ENCODE results near the gene LPIN2.
"Not testable (repeated sequence)": the region's sequence is repeated elsewhere in the genome, so short reads cannot be mapped to it uniquely, and the experiment has no call there.

LPIN2 gene

GRCh38 chr18:3046216-3046808, 33.4 kb upstream of the LPIN2 start:
- no peak for DNase-seq (ENCODE audit: low read depth in 3 of 3, low spot score in 1 of 3)

GRCh38 chr18:3044931-3045698, 32.2 kb upstream of the LPIN2 start:
- DNase-seq (ENCODE audit: low read depth in 3 of 3, low spot score in 1 of 3) = no peak

- DNase-seq (ENCODE audit: low read depth in 3 of 3, low spot score in 1 of 3) = no peak
Observed at GRCh38 chr18:3042379-3042778, 29.4 kb upstream of the LPIN2 start.

GRCh38 chr18:3041843-3042242, 28.9 kb upstream of the LPIN2 start:
- no peak for DNase-seq (ENCODE audit: low read depth in 3 of 3, low spot score in 1 of 3)

GRCh38 chr18:3040881-3041280, 27.9 kb upstream of the LPIN2 start:
- DNase-seq (ENCODE audit: low read depth in 3 of 3, low spot score in 1 of 3) = no peak

GRCh38 chr18:3040173-3040572, 27.2 kb upstream of the LPIN2 start:
- no peak for DNase-seq (ENCODE audit: low read depth in 3 of 3, low spot score in 1 of 3)

- DNase-seq (ENCODE audit: low read depth in 3 of 3, low spot score in 1 of 3) = no peak
Observed at GRCh38 chr18:3037423-3037915, 24.5 kb upstream of the LPIN2 start.

- DNase-seq (ENCODE audit: low read depth in 3 of 3, low spot score in 1 of 3) = no peak
Observed at GRCh38 chr18:3036108-3036507, 23.2 kb upstream of the LPIN2 start.

- no peak for DNase-seq (ENCODE audit: low read depth in 3 of 3, low spot score in 1 of 3)
Observed at GRCh38 chr18:3035635-3036034, 22.7 kb upstream of the LPIN2 start.

- no peak for DNase-seq (ENCODE audit: low read depth in 3 of 3, low spot score in 1 of 3)
Observed at GRCh38 chr18:3032721-3033120, 19.8 kb upstream of the LPIN2 start.

GRCh38 chr18:3029215-3029952, 16.4 kb upstream of the LPIN2 start:
- no peak for DNase-seq (ENCODE audit: low read depth in 3 of 3, low spot score in 1 of 3)

- not testable (repeated sequence) for DNase-seq (ENCODE audit: low read depth in 3 of 3, low spot score in 1 of 3)
Observed at GRCh38 chr18:3028115-3028514, 15.2 kb upstream of the LPIN2 start.

GRCh38 chr18:3027370-3027891, 14.5 kb upstream of the LPIN2 start:
- DNase-seq (ENCODE audit: low read depth in 3 of 3, low spot score in 1 of 3) = no peak

- no peak for DNase-seq (ENCODE audit: low read depth in 3 of 3, low spot score in 1 of 3)
Observed at GRCh38 chr18:3025544-3025943, 12.6 kb upstream of the LPIN2 start.

- not testable (repeated sequence) for DNase-seq (ENCODE audit: low read depth in 3 of 3, low spot score in 1 of 3)
Observed at GRCh38 chr18:3023603-3024002, 10.7 kb upstream of the LPIN2 start.

GRCh38 chr18:3016585-3017297, 3.8 kb upstream of the LPIN2 start:
- DNase-seq (ENCODE audit: low read depth in 3 of 3, low spot score in 1 of 3) = no peak

GRCh38 chr18:3015851-3016250, 2.9 kb upstream of the LPIN2 start:
- DNase-seq (ENCODE audit: low read depth in 3 of 3, low spot score in 1 of 3) = no peak

GRCh38 chr18:3015204-3015592, 2.3 kb upstream of the LPIN2 start:
- DNase-seq (ENCODE audit: low read depth in 3 of 3, low spot score in 1 of 3) = no peak

GRCh38 chr18:3014503-3015203, 1.7 kb upstream of the LPIN2 start:
- DNase-seq (ENCODE audit: low read depth in 3 of 3, low spot score in 1 of 3) = no peak

Data from stimulated activated CD4-positive, alpha-beta T cell treated with anti-CD3 and anti-CD28 coated beads, TNF-alpha, amount 100 ng/mL, for 1 hour (primary cell).